ENCODE measurements around the gene ZNF264.
A peak's percentile ranks its signal among the peaks of the same experiment; 100 is the strongest.
"Not testable (repeated sequence)": the region's sequence is repeated elsewhere in the genome, so short reads cannot be mapped to it uniquely, and the experiment has no call there.

Gene ZNF264

GRCh38 chr19:57191141-57192076, at the start of gene ZNF264:
Gene ZNF264 (plus strand): TSS chr19:57191500. CDS start chr19:57191914, 414 bp downstream.
- DNase-seq: peak; percentile 47

GRCh38 chr19:57141699-57142098, 49.6 kb upstream of the ZNF264 start:
- DNase-seq: no peak

GRCh38 chr19:57152921-57153320, 38.4 kb upstream of the ZNF264 start:
- DNase-seq: no peak

- no peak for DNase-seq
Measured at GRCh38 chr19:57161985-57162539, 29.2 kb upstream of the ZNF264 start.

- no peak for DNase-seq
Measured at GRCh38 chr19:57165846-57166245, 25.5 kb upstream of the ZNF264 start.

- DNase-seq: no peak
Measured at GRCh38 chr19:57167385-57167784, 23.9 kb upstream of the ZNF264 start, which contains the start of gene DUXA. Gene DUXA (minus strand): TSS chr19:57167485. CDS start chr19:57167443, 42 bp downstream.

GRCh38 chr19:57171551-57172081, 19.7 kb upstream of the ZNF264 start:
- no peak for DNase-seq

GRCh38 chr19:57190301-57190700, 999 bp upstream of the ZNF264 start:
- DNase-seq: no peak

GRCh38 chr19:57192077-57192420, 749 bp downstream of the ZNF264 start:
- DNase-seq: no peak

GRCh38 chr19:57192993-57193392, 1.7 kb downstream of the ZNF264 start:
- DNase-seq: no peak

- not testable (repeated sequence) for DNase-seq
Measured at GRCh38 chr19:57197874-57198273, 6.6 kb downstream of the ZNF264 start.

GRCh38 chr19:57202160-57202559, 10.9 kb downstream of the ZNF264 start:
- no peak for DNase-seq

GRCh38 chr19:57210381-57210780, 19.1 kb downstream of the ZNF264 start:
- no peak for DNase-seq

- no peak for DNase-seq
Measured at GRCh38 chr19:57212109-57212508, 20.8 kb downstream of the ZNF264 start.

- no peak for DNase-seq
Measured at GRCh38 chr19:57227502-57227901, 36.2 kb downstream of the ZNF264 start.

- DNase-seq: no peak
Measured at GRCh38 chr19:57231686-57232085, 40.4 kb downstream of the ZNF264 start.

GRCh38 chr19:57233207-57233606, 41.9 kb downstream of the ZNF264 start:
- no peak for DNase-seq

- no peak for DNase-seq
Measured at GRCh38 chr19:57239982-57240310, 48.6 kb downstream of the ZNF264 start.

GRCh38 chr19:57240311-57241090, 49.2 kb downstream of the ZNF264 start, which contains the start of gene ZNF805:
Gene ZNF805 (plus strand): TSS chr19:57240632. CDS start chr19:57240892, 260 bp downstream.
- DNase-seq: peak; percentile 59

- DNase-seq: no peak
Measured at GRCh38 chr19:57241176-57241575, 49.9 kb downstream of the ZNF264 start.

- DNase-seq: no peak
Measured at GRCh38 chr19:57242821-57243220, 51.5 kb downstream of the ZNF264 start.

GRCh38 chr19:57244513-57244912, 53.2 kb downstream of the ZNF264 start:
- no peak for DNase-seq

- DNase-seq: no peak
Measured at GRCh38 chr19:57245066-57245465, 53.8 kb downstream of the ZNF264 start.
